Endothelial cell of umbilical vein (primary cell): Measurements from ENCODE around the gene LAMA5. TPM values are rescaled to one million over a fixed set of nuclear protein-coding genes. Genes with fewer than 3 reads are reported as not detected.
A peak's percentile ranks its signal among the peaks of the same experiment; 100 is the strongest.

Experiments
- BruUV-seq: library from RNA; stranded (reverse); fragments of 400-500 nt; replicated peaks from 2 replicates; lab custom pipeline; 2021; lab: Mats Ljungman, UMichigan
- CTCF ChIA-PET: fragments of 300-600, 350-600 bp; sonication (Branson Sonifier 250); formaldehyde crosslinking; loops from one replicate; lab custom pipeline; 2021; ENCODE audit warnings: antibody characterized with exemption, inconsistent platforms; lab: Charles Lee
- POLR2A ChIA-PET: fragments of 300-600, 350-600 bp; sonication (Branson Sonifier 250); formaldehyde crosslinking; loops from one replicate; lab custom pipeline; 2021; ENCODE audit warnings: antibody characterized with exemption, inconsistent platforms; lab: Charles Lee
- DNase-seq: peaks from one replicate; pipeline ENCODE4 v3.0.0-alpha.2; 2011; ENCODE audit warnings: low read depth, low spot score
- FAIRE-seq: peaks from 2 replicates; lab custom pipeline; 2011; peaks lifted over from hg19 to GRCh38; lab: Jason Lieb, UNC
- H2AFZ ChIP-seq: 2 replicates; pipeline ENCODE4 v1.6.0; 2012; ENCODE audit warnings: low read depth, low read length, control low read depth, inconsistent platforms
- H3K27ac ChIP-seq: 2 replicates; pipeline ENCODE4 v1.5.1; 2011; ENCODE audit warnings: low read depth, mild to moderate bottlenecking, control low read depth, low read length, moderate library complexity; ENCODE audit not compliant: insufficient read depth
- H3K27me3 ChIP-seq, 2 experiments: 2 replicates each; pipeline versions ENCODE4 v1.6.0 to v1.6.1; 2011; ENCODE audit warnings: low read length in 2 of 2, mixed read lengths in 1 of 2; ENCODE audit not compliant: control insufficient read depth in 2 of 2, insufficient read depth in 2 of 2
- H3K36me3 ChIP-seq, 2 experiments: 2 replicates in 1 of 2; 3 replicates in 1 of 2; pipeline ENCODE4 v1.5.1; 2011; ENCODE audit warnings: low read length in 2 of 2, mild to moderate bottlenecking in 1 of 2, moderate library complexity in 1 of 2; ENCODE audit not compliant: control insufficient read depth in 2 of 2, insufficient read depth in 2 of 2; ENCODE audit errors: extremely low read depth in 1 of 2
- H3K4me1 ChIP-seq: 3 replicates; pipeline ENCODE4 v1.5.1; 2011; ENCODE audit warnings: mild to moderate bottlenecking, low read length; ENCODE audit not compliant: control insufficient read depth, insufficient read depth; ENCODE audit errors: extremely low read depth
- H3K4me2 ChIP-seq: 2 replicates; pipeline ENCODE4 v1.6.1; 2011; ENCODE audit warnings: low read length, control low read depth, mixed read lengths; ENCODE audit not compliant: insufficient read depth
- H3K4me3 ChIP-seq, 3 experiments: fragments of 200-600 bp in 1 of 3; sonication (generic), shearing (Covaris generic) in 1 of 3; replicated peaks in 1 of 3; 2 replicates each; pipeline ENCODE4 v1.5.1; 2011 to 2016; ENCODE audit warnings: control low read depth in 3 of 3, low read length in 3 of 3, mild to moderate bottlenecking in 2 of 3, inconsistent platforms in 1 of 3, low read depth in 1 of 3, moderate library complexity in 1 of 3; ENCODE audit not compliant: insufficient read depth in 1 of 3
- H3K79me2 ChIP-seq: 2 replicates; pipeline ENCODE4 v1.6.0; 2012; ENCODE audit warnings: low read length, inconsistent platforms; ENCODE audit not compliant: control insufficient read depth, insufficient read depth
- H3K9ac ChIP-seq: replicated peaks from 2 replicates; pipeline ENCODE3; 2011; ENCODE audit warnings: low read length, control low read depth; ENCODE audit not compliant: insufficient read depth; ENCODE audit errors: extremely low read depth
- H3K9me1 ChIP-seq: replicated peaks from 3 replicates; pipeline ENCODE4 v1.6.0; 2011; ENCODE audit warnings: mild to moderate bottlenecking, low read length; ENCODE audit not compliant: control insufficient read depth, insufficient read depth; ENCODE audit errors: extremely low read depth
- H3K9me3 ChIP-seq: replicated peaks from 2 replicates; pipeline ENCODE4 v1.5.1; 2012; ENCODE audit warnings: low read length, inconsistent platforms; ENCODE audit not compliant: control insufficient read depth, insufficient read depth
- H4K20me1 ChIP-seq: replicated peaks from 2 replicates; pipeline ENCODE3; 2011; ENCODE audit warnings: mild to moderate bottlenecking, low read length; ENCODE audit not compliant: control insufficient read depth, insufficient read depth; ENCODE audit errors: extremely low read depth
- MYC ChIP-seq: IDR thresholded peaks from one replicate; pipeline ENCODE4 v1.6.1; 2011; ENCODE audit warnings: mild to moderate bottlenecking, low read depth, low read length
- dilution Hi-C: fragments of 300-500 bp; cut with MboI; formaldehyde crosslinking; loops from one replicate; pipeline ENCODE4 v1.15.0; 2019; ENCODE audit warnings: low sequenced_read_pairs; ENCODE audit not compliant: extremely low pct_ligation_motif_present
- intact Hi-C: fragments of 100-400 bp; cut with micrococcal nuclease; formaldehyde crosslinking; loops from one replicate; pipeline ENCODE4 v1.10.0; 2022
- polyA plus RNA-seq, 4 experiments: library from polyadenylated mRNA; depleted of rRNA in 3 of 4; stranded (reverse) in 3 of 4; unstranded in 1 of 4; fragments of >200 nt; gene quantifications; 2 replicates each; pipeline versions ENCODE4 v1.2.1 to v1.2.3, GENCODE V29; 2011 to 2012; ENCODE audit warnings: missing spikeins in 1 of 4
- total RNA-seq: library from RNA; stranded (reverse); gene quantifications from 2 replicates; pipeline ENCODE4 v1.2.3, GENCODE V29; 2021
- TF ChIP-seq, protein P1 (sequence below), 2 donors: IDR thresholded peaks; 1 replicate in 1 of 2; 2 replicates in 1 of 2; pipeline ENCODE4 v1.5.1; 2011; ENCODE audit warnings: low read length in 2 of 2, mild to moderate bottlenecking in 2 of 2, moderate library complexity in 2 of 2, control low read depth in 1 of 2, inconsistent platforms in 1 of 2, low read depth in 1 of 2; ENCODE audit not compliant: insufficient read depth in 1 of 2; ENCODE audit errors: extremely low read depth in 1 of 2

Gene LAMA5
- total and polyA plus RNA-seq, 2 donors (not counting 3 experiments of a cell fraction or from before 2014, with no cell fraction given), result 24.0 to 145 TPM

DNA sequence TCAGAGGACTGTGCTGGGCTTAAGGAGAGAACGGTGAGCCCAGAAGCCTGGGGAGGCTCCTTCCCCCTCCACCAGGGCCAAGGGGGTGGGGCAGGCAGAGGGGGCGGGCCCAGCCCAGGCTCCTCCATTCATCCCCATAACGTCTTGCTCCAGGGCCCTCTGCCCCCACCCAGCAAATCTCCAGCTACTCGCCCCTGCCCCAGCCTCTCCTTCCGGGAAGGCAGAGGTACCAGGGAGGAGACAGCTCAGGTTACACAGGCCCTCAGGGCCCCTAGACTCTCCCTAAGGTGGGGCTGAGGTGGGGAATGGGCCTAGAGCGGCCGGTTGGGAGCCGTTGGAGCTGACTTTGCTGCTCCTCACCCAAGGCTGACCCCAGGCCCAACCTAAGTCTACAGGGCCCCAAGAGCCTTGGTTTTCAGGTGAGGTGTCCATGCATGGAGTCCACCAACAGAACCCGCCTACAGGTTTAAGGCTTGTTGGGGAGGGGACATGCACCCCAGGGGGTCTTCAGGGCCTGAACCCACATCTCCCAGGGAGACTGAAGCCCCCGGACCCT lies 1.2 kb downstream of the LAMA5 start:
- no TSS peak for BruUV-seq
- Histone ChIP-seq H2AFZ (no peak overlapping the region), H3K9ac (peak overlapping the region; percentile 71), H3K9me1 (no peaks in the 10 kb centered on the region), H3K4me1 (peaks cover 52% of the 10 kb centered on the region), H3K4me2 (peak overlapping the region; percentile 48), H3K9me3 (no peaks in the 10 kb centered on the region), H3K4me3 (peak overlapping the region; percentile 41 to 71 (median 60)), H3K27ac (peak overlapping the region; percentile 85), H3K36me3 (no peaks in the 10 kb centered on the region), H4K20me1 (no peaks in the 10 kb centered on the region), H3K79me2 (peaks cover 54% of the 10 kb centered on the region), H3K27me3 (no peaks in the 10 kb centered on the region)
- FAIRE-seq, result peak; percentile 12
- dilution Hi-C loops (no loop called here), intact Hi-C loops (loop anchor here (1.0 kb wide), 1 partner anchor 9 kb away; no protein-coding TSS in a partner anchor)
- POLR2A ChIA-PET, result no interaction called here
- TF ChIP-seq MYC, result no peak
- TF ChIP-seq, protein P1, sequence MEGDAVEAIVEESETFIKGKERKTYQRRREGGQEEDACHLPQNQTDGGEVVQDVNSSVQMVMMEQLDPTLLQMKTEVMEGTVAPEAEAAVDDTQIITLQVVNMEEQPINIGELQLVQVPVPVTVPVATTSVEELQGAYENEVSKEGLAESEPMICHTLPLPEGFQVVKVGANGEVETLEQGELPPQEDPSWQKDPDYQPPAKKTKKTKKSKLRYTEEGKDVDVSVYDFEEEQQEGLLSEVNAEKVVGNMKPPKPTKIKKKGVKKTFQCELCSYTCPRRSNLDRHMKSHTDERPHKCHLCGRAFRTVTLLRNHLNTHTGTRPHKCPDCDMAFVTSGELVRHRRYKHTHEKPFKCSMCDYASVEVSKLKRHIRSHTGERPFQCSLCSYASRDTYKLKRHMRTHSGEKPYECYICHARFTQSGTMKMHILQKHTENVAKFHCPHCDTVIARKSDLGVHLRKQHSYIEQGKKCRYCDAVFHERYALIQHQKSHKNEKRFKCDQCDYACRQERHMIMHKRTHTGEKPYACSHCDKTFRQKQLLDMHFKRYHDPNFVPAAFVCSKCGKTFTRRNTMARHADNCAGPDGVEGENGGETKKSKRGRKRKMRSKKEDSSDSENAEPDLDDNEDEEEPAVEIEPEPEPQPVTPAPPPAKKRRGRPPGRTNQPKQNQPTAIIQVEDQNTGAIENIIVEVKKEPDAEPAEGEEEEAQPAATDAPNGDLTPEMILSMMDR (IDR thresholded peaks at IDR 0.05; ENCODE audit: extremely low read depth in 1 of 2, insufficient read depth in 1 of 2, low read depth in 1 of 2, low read length in 2 of 2), result no peak
- DNase-seq, result no peak
- CTCF ChIA-PET, result interaction anchor here (1.3 to 9.9 kb wide), 6 partner anchors 13 to 65 kb away, joined by 3 to 179 read pairs (median 6); partner anchors contain the start of gene RPS21
